Prostate gland (tissue), 2 donors: Measurements from ENCODE around the gene SPDYE2. TPM values are rescaled to one million over a fixed set of nuclear protein-coding genes. Genes with fewer than 3 reads are reported as not detected.
"Not testable (repeated sequence)": the region's sequence is repeated elsewhere in the genome, so short reads cannot be mapped to it uniquely, and the experiment has no call there.

ENCODE experiments used
- DNase-seq: peaks from one replicate; pipeline ENCODE4 v3.0.0-alpha.2; 2019; ENCODE audit warnings: low spot score
- H3K27ac ChIP-seq, 2 donors: fragments of 200-600 bp; sonication (generic); 2 replicates each; pipeline ENCODE4 v1.5.1; 2017 to 2019
- H3K27me3 ChIP-seq: fragments of 200-600 bp; sonication (generic); replicated peaks from 2 replicates; pipeline ENCODE4 v1.5.1; 2019; ENCODE audit not compliant: insufficient read depth
- H3K36me3 ChIP-seq, 2 donors: fragments of 200-600 bp; sonication (generic); 1 replicate in 1 of 2; 2 replicates in 1 of 2; pipeline versions ENCODE4 v1.5.1 to v1.8.1; 2017 to 2019
- H3K4me1 ChIP-seq: fragments of 200-600 bp; sonication (generic); replicated peaks from 2 replicates; pipeline ENCODE4 v1.5.1; 2019
- H3K4me3 ChIP-seq, 2 donors: fragments of 200-600 bp; sonication (generic); 2 replicates each; pipeline ENCODE4 v1.5.1; 2017 to 2019
- H3K9me3 ChIP-seq: fragments of 200-600 bp; sonication (generic); 2 replicates; pipeline ENCODE4 v1.5.1; 2017
- CTCF ChIP-seq, 4 experiments: fragments of 200-600 bp in 2 of 4; fragments of 450-650 bp in 2 of 4; sonication (generic) in 2 of 4; IDR thresholded peaks; 1 replicate in 3 of 4; 2 replicates in 1 of 4; pipeline ENCODE4 v1.5.1; 2016 to 2019; ENCODE audit warnings: antibody characterized with exemption in 4 of 4, mild to moderate bottlenecking in 2 of 4, moderate library complexity in 2 of 4
- POLR2AphosphoS5 ChIP-seq: sonication (generic); formaldehyde crosslinking; IDR thresholded peaks from one replicate; pipeline ENCODE4 v1.6.1; 2017; ENCODE audit warnings: antibody characterized with exemption
- WGBS: methylation state at CpG from one replicate; pipeline ENCODE4 v1.1.5; 2018; 5-methylcytosine and 5-hydroxymethylcytosine counted together
- intact Hi-C: fragments of 100-400 bp; cut with DNase I; formaldehyde crosslinking; loops from one replicate; pipeline ENCODE4 v1.14.2; 2022
- total RNA-seq, 2 donors: library from RNA; depleted of rRNA; stranded (reverse); fragments of >200 nt; gene quantifications; one replicate each; pipeline ENCODE4 v1.1.0, GENCODE V29; 2016

Gene SPDYE2
- total RNA-seq, 2 donors from 2014 or later: 1.8 TPM; not detected in 1

GRCh38 chr7:102544372-102544771 is 6.7 kb upstream of the SPDYE2 start:
- DNase-seq, H3K27ac ChIP-seq, H3K4me1 ChIP-seq, H3K27me3 ChIP-seq, H3K9me3 ChIP-seq, intact Hi-C loops, H3K4me3 ChIP-seq, H3K36me3 ChIP-seq: not testable (repeated sequence)
- 67% methylated on average over 1 of the region's 1 CpG for WGBS

- H3K27me3 ChIP-seq, intact Hi-C loops, H3K27ac ChIP-seq, H3K9me3 ChIP-seq, H3K36me3 ChIP-seq, H3K4me1 ChIP-seq, DNase-seq, H3K4me3 ChIP-seq: not testable (repeated sequence)
- WGBS: 95% methylated on average over 9 of the region's 12 CpGs
Measured at GRCh38 chr7:102545288-102545687, 5.7 kb upstream of the SPDYE2 start.

GRCh38 chr7:102546353-102546752 is 4.7 kb upstream of the SPDYE2 start:
- H3K27me3 ChIP-seq, DNase-seq, H3K4me1 ChIP-seq, intact Hi-C loops, H3K36me3 ChIP-seq, H3K27ac ChIP-seq, H3K9me3 ChIP-seq, H3K4me3 ChIP-seq: not testable (repeated sequence)
- WGBS: 100% methylated on average over 2 of the region's 6 CpGs

- H3K4me3 ChIP-seq, H3K27ac ChIP-seq, H3K36me3 ChIP-seq, H3K4me1 ChIP-seq, intact Hi-C loops, H3K27me3 ChIP-seq, DNase-seq, H3K9me3 ChIP-seq: not testable (repeated sequence)
- WGBS: 90% methylated on average over 4 of the region's 11 CpGs
Measured at GRCh38 chr7:102568620-102569019, 17.6 kb downstream of the SPDYE2 start.

- H3K36me3 ChIP-seq, H3K27me3 ChIP-seq, H3K4me1 ChIP-seq, H3K9me3 ChIP-seq, intact Hi-C loops: not testable (repeated sequence)
- WGBS: 1% methylated on average over 53 of the region's 64 CpGs
- DNase-seq: peak; percentile 90
- TF ChIP-seq POLR2AphosphoS5 (peak; percentile 82), CTCF (IDR thresholded peaks at IDR 0.05) (peak; percentile 40 to 94 (median 68))
- Histone ChIP-seq H3K4me3 (peak within 1 kb of the TSS; percentile 77 to 84), H3K27ac (peak within 1 kb of the TSS; percentile 71 to 73)
Measured at GRCh38 chr7:102572261-102573239, 21.5 kb downstream of the SPDYE2 start, which contains the start of gene POLR2J3. POLR2J3 (minus strand) TSS chr7:102572583; CDS start chr7:102572521, 62 bp downstream.

- H3K4me3 ChIP-seq, intact Hi-C loops, H3K27me3 ChIP-seq, H3K9me3 ChIP-seq, H3K36me3 ChIP-seq, H3K4me1 ChIP-seq, H3K27ac ChIP-seq, DNase-seq: not testable (repeated sequence)
- no CpG with 5 or more reads among the region's 6 CpGs for WGBS
Measured at GRCh38 chr7:102574607-102575006, 23.6 kb downstream of the SPDYE2 start.

GRCh38 chr7:102576363-102576762 is 25.3 kb downstream of the SPDYE2 start:
- H3K4me3 ChIP-seq, intact Hi-C loops, H3K4me1 ChIP-seq, H3K27ac ChIP-seq, H3K9me3 ChIP-seq, H3K36me3 ChIP-seq, DNase-seq, H3K27me3 ChIP-seq: not testable (repeated sequence)
- no CpG with 5 or more reads among the region's 3 CpGs for WGBS

- H3K27me3 ChIP-seq, H3K9me3 ChIP-seq, H3K4me1 ChIP-seq, H3K27ac ChIP-seq, H3K4me3 ChIP-seq, DNase-seq, intact Hi-C loops, H3K36me3 ChIP-seq: not testable (repeated sequence)
- WGBS: 87% methylated on average over 7 of the region's 7 CpGs
Measured at GRCh38 chr7:102577315-102578240, 26.6 kb downstream of the SPDYE2 start.

GRCh38 chr7:102578486-102578885 is 27.5 kb downstream of the SPDYE2 start:
- H3K4me3 ChIP-seq, intact Hi-C loops, H3K9me3 ChIP-seq, H3K27ac ChIP-seq, H3K36me3 ChIP-seq, H3K4me1 ChIP-seq, H3K27me3 ChIP-seq, DNase-seq: not testable (repeated sequence)
- 88% methylated on average over 5 of the region's 5 CpGs for WGBS

GRCh38 chr7:102581722-102582121 is 30.7 kb downstream of the SPDYE2 start:
- intact Hi-C loops, H3K9me3 ChIP-seq, H3K36me3 ChIP-seq, H3K27me3 ChIP-seq, H3K4me1 ChIP-seq, H3K4me3 ChIP-seq, H3K27ac ChIP-seq, DNase-seq: not testable (repeated sequence)
- WGBS: no CpG with 5 or more reads among the region's 5 CpGs

GRCh38 chr7:102583495-102583894 is 32.5 kb downstream of the SPDYE2 start:
- H3K4me1 ChIP-seq, H3K9me3 ChIP-seq, H3K27ac ChIP-seq, H3K36me3 ChIP-seq, H3K27me3 ChIP-seq, DNase-seq, H3K4me3 ChIP-seq, intact Hi-C loops: not testable (repeated sequence)
- no CpG with 5 or more reads among the region's 5 CpGs for WGBS
